HFF-Myc (cell line): Measurements from ENCODE around the gene PARN.
"Not testable (repeated sequence)": the region's sequence is repeated elsewhere in the genome, so short reads cannot be mapped to it uniquely, and the experiment has no call there.

Source experiments
- DNase-seq: peaks from one replicate; pipeline ENCODE4 v3.0.0-alpha.2; 2011; ENCODE audit warnings: low read depth; ENCODE audit errors: extremely low read depth
- H3K4me3 ChIP-seq: replicated peaks from 2 replicates; pipeline ENCODE4 v1.5.1; 2011; ENCODE audit warnings: low read depth, mild to moderate bottlenecking, control low read depth, low read length
- CTCF ChIP-seq: IDR thresholded peaks from 2 replicates; pipeline ENCODE4 v1.5.1; 2012; ENCODE audit warnings: mild to moderate bottlenecking, low read depth, low read length, control low read depth; ENCODE audit errors: missing control alignments

PARN gene

GRCh38 chr16:14448879-14449278 is 181.2 kb downstream of the PARN start:
- TF ChIP-seq CTCF, result no peak
- DNase-seq, result no peak
- no peak overlapping the region for H3K4me3 ChIP-seq

- TF ChIP-seq CTCF, result no peak
- H3K4me3 ChIP-seq, result no peak overlapping the region
- DNase-seq, result no peak
These were observed 182.3 kb downstream of the PARN start for GRCh38 chr16:14447783-14448182.

- TF ChIP-seq CTCF, result no peak
- no peak for DNase-seq
- H3K4me3 ChIP-seq, result no peak overlapping the region
These were observed 183.3 kb downstream of the PARN start for GRCh38 chr16:14446796-14447195.

- no peak for TF ChIP-seq CTCF
- H3K4me3 ChIP-seq, result no peak overlapping the region
- DNase-seq, result no peak
These were observed 183.9 kb downstream of the PARN start for GRCh38 chr16:14445937-14446715.

- TF ChIP-seq CTCF, result no peak
- DNase-seq, result no peak
- H3K4me3 ChIP-seq, result no peak overlapping the region
These were observed 184.9 kb downstream of the PARN start for GRCh38 chr16:14444979-14445810.

GRCh38 chr16:14441533-14441932 is 188.5 kb downstream of the PARN start:
- not testable (repeated sequence) for DNase-seq, H3K4me3 ChIP-seq

- no peak for TF ChIP-seq CTCF
- no peak for DNase-seq
- H3K4me3 ChIP-seq, result no peak overlapping the region
These were observed 191.8 kb downstream of the PARN start for GRCh38 chr16:14438256-14438655.
